GM19452 (cell line): ENCODE data around the gene KNDC1.

ENCODE experiments used
- ATAC-seq: cut with Tn5 transposase; IDR thresholded peaks from one replicate; pipeline ENCODE4 v1.9.1; 2021; ENCODE audit not compliant: unreplicated experiment

Gene KNDC1

GRCh38 chr10:133237588-133238465, 77.8 kb downstream of the KNDC1 start, which contains the start of gene VENTX:
Gene VENTX (plus strand): TSS chr10:133237855. CDS start chr10:133237915, 60 bp downstream.
- no peak for ATAC-seq

DNA sequence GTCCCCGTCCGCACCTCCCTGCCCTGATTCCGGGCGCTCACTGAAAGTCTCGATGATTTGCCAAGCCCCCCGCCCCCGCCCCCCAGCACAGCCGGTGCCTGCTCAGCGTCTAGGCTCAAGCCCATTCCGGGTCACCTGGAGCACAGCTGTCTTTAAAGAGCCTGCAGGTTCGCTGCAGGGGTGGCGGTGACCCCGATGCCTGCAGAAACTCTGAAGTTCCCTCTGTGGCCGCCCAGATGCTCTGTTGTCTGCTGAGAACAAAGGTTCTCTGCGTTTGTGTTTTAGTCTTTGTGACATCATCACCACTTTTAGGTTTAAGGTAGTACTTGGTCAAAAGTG, 78.4 kb downstream of the KNDC1 start:
- ATAC-seq = no peak

GRCh38 chr10:133239990-133240389, 80.0 kb downstream of the KNDC1 start:
- ATAC-seq = no peak

DNA sequence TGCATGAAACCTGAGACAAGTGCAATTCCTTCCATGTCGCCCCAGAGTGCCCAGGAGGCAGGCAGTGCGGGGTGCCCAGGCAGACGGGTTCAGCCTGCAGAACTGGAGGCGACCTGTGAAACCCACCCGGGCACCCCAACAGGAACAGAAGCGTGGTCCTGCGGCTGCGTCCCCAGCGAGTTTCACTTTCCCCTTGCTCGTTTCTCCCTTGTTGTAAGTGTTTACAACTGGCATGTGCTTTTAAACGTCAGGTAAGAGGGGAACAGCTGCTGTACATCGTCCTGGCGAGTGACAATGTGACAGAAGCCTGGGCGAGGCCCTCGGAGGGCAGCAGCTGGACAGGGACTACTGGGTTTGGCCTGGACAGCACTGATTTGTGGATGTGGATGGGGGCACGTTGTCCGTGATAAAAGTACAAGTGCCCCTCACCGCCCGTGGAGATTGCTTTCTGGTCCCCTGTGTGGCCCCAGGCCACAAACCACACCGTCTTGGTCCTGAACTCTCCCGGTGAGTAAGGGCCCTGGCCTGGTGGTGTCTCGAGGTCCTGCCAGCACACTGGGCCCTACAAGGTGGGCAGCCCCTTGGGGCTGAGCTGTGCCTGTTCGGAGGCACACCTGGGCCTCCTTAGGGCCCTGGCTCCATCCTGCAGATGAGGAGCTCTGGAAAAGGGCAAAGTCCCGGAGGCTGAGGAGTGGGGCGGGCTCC, 81.6 kb downstream of the KNDC1 start:
- ATAC-seq = peak; percentile 54

DNA sequence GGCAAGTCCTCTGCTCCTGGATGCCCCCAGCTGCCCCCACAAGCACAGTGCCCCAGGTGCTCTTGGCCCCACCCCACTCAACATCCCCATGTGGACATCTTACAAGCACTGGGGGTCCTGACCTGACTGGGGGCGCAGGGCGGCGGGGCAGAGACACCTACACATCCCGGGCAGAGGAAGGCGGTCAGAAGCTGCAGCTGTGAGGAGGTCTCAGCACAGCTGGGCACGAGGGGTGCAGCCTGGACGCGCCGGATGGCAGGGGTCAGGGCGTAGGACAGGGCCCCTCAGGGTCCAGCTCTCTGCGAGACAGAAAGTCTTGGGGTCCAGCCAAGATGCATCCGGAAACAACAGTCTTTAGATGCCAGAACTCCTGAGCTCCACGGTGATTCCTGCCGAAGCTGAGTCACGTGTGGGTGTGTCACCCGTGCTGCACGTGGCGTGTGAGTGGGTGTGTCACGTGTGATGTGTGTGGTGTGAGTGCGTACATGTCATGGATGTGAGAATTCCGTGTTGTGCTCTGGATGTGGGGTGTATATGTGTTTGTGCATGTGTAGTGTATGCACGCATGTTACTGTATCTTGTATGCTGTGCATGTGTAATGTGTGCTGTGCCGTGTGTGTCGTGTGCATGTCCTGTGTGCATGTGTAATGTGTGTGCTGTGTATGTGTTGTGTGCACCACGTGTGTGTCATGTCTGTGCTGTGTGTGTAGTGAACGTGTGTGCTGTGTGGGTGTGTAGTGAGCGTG, 82.8 kb downstream of the KNDC1 start:
- no peak for ATAC-seq

- no peak for ATAC-seq
Observed at GRCh38 chr10:133243593-133243992, 83.6 kb downstream of the KNDC1 start.

DNA sequence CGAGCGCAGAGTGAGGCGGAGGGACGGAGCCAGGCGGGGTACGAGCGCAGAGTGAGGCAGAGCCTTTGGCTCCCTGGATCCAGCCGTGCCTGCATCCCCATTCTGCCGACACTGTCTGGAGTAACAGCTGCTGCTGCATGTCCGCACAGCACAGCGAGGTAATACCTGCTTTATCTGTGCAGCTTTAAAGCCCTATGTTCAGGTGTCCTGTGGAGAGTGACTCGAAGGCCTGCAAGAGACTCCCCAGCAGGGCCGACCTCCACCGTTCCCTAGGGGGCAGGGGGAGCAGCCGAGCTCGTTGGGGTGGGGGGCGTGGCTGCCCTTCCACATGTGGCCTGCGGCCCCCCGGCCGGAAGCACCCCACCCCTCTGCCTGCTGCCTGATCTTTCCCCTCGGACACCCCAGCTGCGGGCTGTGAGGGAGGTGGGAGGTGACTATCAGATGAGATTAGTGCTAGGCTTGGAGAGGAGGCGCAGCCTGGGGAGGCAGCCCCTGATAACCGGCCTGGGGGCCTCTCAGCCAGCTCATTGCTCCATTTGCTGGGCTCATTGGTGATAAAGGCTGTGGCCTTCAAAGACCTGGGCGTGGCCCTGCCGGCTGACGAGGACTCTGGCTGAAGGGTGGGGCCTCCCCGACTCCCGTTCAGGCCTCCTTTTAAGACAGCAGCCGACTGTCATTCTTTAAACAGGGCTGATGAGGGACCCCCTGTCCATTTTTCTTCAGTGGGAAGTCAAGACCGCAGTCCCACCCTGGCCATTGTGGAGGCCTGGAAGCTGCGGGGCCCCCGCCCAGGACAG, 85.6 kb downstream of the KNDC1 start:
- no peak for ATAC-seq

DNA sequence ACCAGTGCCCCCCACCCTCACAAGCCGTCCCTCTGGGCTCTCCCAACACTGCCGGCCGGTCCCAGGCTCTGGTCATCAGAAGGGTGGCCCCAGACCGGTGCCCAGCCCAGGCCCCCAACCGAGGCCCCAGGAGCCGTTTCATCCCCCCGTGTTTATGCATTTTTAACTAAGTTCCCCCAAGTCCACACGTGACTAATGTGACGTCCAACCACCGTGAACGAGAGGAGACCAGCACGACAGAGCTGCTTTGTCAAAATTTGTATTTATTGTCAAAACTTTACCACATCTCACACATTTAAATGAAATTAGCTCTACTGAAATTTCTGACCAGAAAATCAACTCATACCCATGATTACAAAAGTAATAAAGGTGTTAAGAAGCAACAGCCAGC, 86.2 kb downstream of the KNDC1 start:
- ATAC-seq = no peak

GRCh38 chr10:133247681-133248333, 87.8 kb downstream of the KNDC1 start:
- no peak for ATAC-seq

GRCh38 chr10:133248334-133248715, 88.3 kb downstream of the KNDC1 start:
- no peak for ATAC-seq

- ATAC-seq = no peak
Observed at GRCh38 chr10:133249094-133249780, 89.2 kb downstream of the KNDC1 start.

GRCh38 chr10:133249975-133250754, 90.1 kb downstream of the KNDC1 start:
- no peak for ATAC-seq

- no peak for ATAC-seq
Observed at GRCh38 chr10:133251388-133252222, 91.6 kb downstream of the KNDC1 start.

- ATAC-seq = no peak
Observed at GRCh38 chr10:133252223-133252552, 92.2 kb downstream of the KNDC1 start.

GRCh38 chr10:133253361-133253955, 93.4 kb downstream of the KNDC1 start:
- ATAC-seq = no peak

GRCh38 chr10:133254421-133255120, 94.6 kb downstream of the KNDC1 start:
- ATAC-seq = no peak

DNA sequence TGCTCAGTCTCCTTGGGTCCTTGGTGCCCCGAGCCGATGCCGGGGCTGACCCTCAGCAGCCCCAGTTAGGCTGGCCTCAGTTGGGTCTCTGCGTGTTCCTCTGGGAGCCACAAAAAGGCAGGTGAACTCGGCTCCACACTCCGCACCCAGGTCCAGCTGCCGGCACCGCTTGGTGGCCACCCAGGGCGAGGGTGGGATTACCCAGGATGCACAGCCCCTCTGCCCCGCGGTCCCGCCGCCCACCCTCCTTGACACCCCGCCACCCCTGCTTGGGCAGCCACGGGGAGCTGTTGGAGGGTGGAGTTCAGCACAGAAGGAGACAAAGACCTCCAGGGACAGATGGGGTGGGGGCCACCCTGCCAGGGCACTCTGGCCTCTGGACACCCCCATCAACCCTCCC, 95.3 kb downstream of the KNDC1 start:
- ATAC-seq = no peak
